A549 (cell line): Measurements from ENCODE around the gene PLEKHN1.

ENCODE experiments used
- CTCF ChIP-seq: fragments of >200 bp; sonication (Bioruptor Twin); formaldehyde crosslinking; IDR thresholded peaks from 3 replicates; pipeline ENCODE4 v1.5.1; 2016
- ZNF302 ChIP-seq: fragments of 250-450 bp; sonication (Bioruptor Pico); IDR thresholded peaks from 2 replicates; pipeline ENCODE4 v1.9.0; 2021; ENCODE audit warnings: inconsistent platforms, mild to moderate bottlenecking, moderate library complexity

DNA sequence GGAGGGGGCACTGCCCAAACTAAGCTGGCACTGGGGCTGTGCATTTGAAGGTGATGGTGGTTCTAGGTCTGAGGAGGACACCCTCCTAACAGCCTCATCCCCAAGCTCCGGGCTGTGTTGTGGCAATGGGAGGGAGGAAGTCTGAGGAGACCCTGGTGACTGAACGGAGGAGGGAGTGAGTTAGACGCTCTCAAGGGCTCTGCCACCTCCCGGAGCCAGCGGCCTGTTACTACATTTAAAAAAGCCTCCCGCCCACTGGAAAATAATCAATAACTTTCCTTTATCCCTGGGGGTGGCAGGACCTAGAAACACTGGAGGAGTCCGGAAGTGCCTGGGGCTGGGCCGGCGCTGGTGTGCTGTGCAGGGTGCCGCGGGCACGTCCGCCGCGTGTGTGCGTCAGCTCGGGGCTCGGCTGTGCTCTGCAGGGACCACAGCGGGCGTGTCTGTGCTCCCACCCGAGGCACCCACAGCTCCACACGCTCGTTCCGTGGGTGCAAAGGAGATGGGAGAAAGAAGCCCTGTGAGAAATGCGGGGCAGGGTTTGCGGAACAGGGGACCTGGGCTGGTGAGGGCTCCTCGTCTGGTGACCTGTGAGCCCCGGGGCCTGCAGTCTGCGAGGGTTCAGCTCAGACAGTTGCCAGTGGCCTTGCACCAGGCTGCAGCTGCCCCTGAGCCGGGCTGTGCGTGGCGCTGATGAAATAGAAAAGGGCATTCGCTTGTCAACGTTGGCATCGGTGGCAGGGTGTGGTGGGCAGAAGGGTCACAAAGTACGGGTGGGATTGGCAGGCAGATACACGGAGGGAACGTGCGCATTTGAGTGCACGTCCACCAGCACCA lies 37.2 kb upstream of the PLEKHN1 start:
- TF ChIP-seq CTCF = no peak
- no peak for TF ChIP-seq ZNF302
